Spleen (tissue), 11 donors: ENCODE measurements around the gene BCL11B. TPM values are rescaled to one million over a fixed set of nuclear protein-coding genes. Genes with fewer than 3 reads are reported as not detected.

Experiments
- DNase-seq: peaks from one replicate; pipeline ENCODE4 v3.0.0-alpha.2; 2020
- H3K27ac ChIP-seq, 8 donors: fragments of 200-600 bp; sonication (generic) in 7 of 8; 1 replicate in 4 of 8; 2 replicates in 4 of 8; pipeline versions ENCODE4 v1.5.0 to v1.8.0; 2016 to 2021; ENCODE audit warnings: inconsistent platforms in 4 of 8, mild to moderate bottlenecking in 4 of 8, moderate library complexity in 1 of 8
- H3K27me3 ChIP-seq, 7 donors: fragments of 200-600 bp; sonication (generic) in 6 of 7; replicated peaks in 1 of 7; 1 replicate in 4 of 7; 2 replicates in 3 of 7; pipeline versions ENCODE4 v1.5.0 to v1.8.0; 2016 to 2021; ENCODE audit warnings: inconsistent platforms in 3 of 7, mild to moderate bottlenecking in 1 of 7
- H3K36me3 ChIP-seq, 6 donors: fragments of 200-600 bp; sonication (generic) in 5 of 6; 1 replicate in 4 of 6; 2 replicates in 2 of 6; pipeline versions ENCODE4 v1.5.0 to v1.8.0; 2016 to 2021; ENCODE audit warnings: inconsistent platforms in 2 of 6
- H3K4me1 ChIP-seq, 6 donors: fragments of 200-600 bp; sonication (generic) in 5 of 6; 1 replicate in 3 of 6; 2 replicates in 3 of 6; pipeline versions ENCODE4 v1.5.0 to v1.8.0; 2016 to 2021; ENCODE audit warnings: inconsistent platforms in 3 of 6
- H3K4me3 ChIP-seq, 8 donors: fragments of 200-600 bp; sonication (generic) in 7 of 8; 1 replicate in 4 of 8; 2 replicates in 4 of 8; pipeline versions ENCODE4 v1.5.0 to v1.8.0; 2016 to 2021; ENCODE audit warnings: inconsistent platforms in 4 of 8, mild to moderate bottlenecking in 4 of 8, moderate library complexity in 2 of 8
- H3K9me3 ChIP-seq, 8 donors: fragments of 200-600 bp; sonication (generic) in 7 of 8; 1 replicate in 4 of 8; 2 replicates in 4 of 8; pipeline versions ENCODE4 v1.5.0 to v1.8.0; 2016 to 2021; ENCODE audit warnings: inconsistent platforms in 4 of 8
- POLR2A ChIP-seq, 3 donors: fragments of 450-650 bp; IDR thresholded peaks; one replicate each; pipeline ENCODE4 v1.5.1; 2017; ENCODE audit warnings: antibody characterized with exemption in 3 of 3, mild to moderate bottlenecking in 1 of 3
- POLR2AphosphoS5 ChIP-seq, 3 donors: sonication (generic); formaldehyde crosslinking; IDR thresholded peaks; one replicate each; pipeline ENCODE4 v1.5.1; 2017; ENCODE audit warnings: antibody characterized with exemption in 3 of 3
- WGBS, 5 donors: extraction: QIAGEN DNeasy Blood & Tissue Kit in 3 of 5; methylation state at CpG; one replicate each; pipeline versions ENCODE4 v1.1.5 to v1.1.7; 2013 to 2018; 5-methylcytosine and 5-hydroxymethylcytosine counted together
- intact Hi-C: fragments of 100-400 bp; cut with DNase I; formaldehyde crosslinking; loops from one replicate; pipeline ENCODE4 v1.15.0; 2023; ENCODE audit warnings: low total_unique reads
- polyA plus RNA-seq, 3 donors: library from polyadenylated mRNA; stranded (reverse); fragments of 200-250 nt; gene quantifications; one replicate each; pipeline ENCODE4 v1.2.1, GENCODE V29; 2013
- total RNA-seq, 7 donors: library from RNA; depleted of rRNA in 3 of 7; stranded (reverse); fragments of >200 nt in 3 of 7; fragmentation: NEBNext Ultra II Directional in 4 of 7; extraction: Animal tissue kit (Norgen Biotek cat#: 25700) in 4 of 7; gene quantifications; one replicate each; pipeline versions ENCODE4 v1.1.0 to v1.2.1, GENCODE V29; 2016 to 2021
- TF ChIP-seq, protein P1 (sequence below), 11 experiments: fragments of 200-600 bp in 7 of 11; fragments of 450-650 bp in 4 of 11; sonication (generic) in 4 of 11; IDR thresholded peaks in 8 of 11; conservative IDR thresholded peaks in 3 of 11; 1 replicate in 7 of 11; 2 replicates in 4 of 11; pipeline versions ENCODE4 v1.4.0 to v1.8.0; 2016 to 2021; ENCODE audit warnings: antibody characterized with exemption in 11 of 11, inconsistent platforms in 4 of 11, mild to moderate bottlenecking in 1 of 11
- donor health status: healthy with polysubstance abuse.
- donor health status: DM: no; HTN: no; CAD: no; lungs with moderate emphysema.
- donor health status: DM: no; HTN: no; CAD: no.
- donor health status: Bipolar disorder and iron deficiency.
- donor health status: healthy.
- donor health status: DM: no; HTN: no; CAD: no.
- donor health status: DM: yes; HTN: yes; CAD: no.

Gene BCL11B
- total and polyA plus RNA-seq, 10 donors, result 0.74 to 21.1 (median 11.4) TPM

DNA sequence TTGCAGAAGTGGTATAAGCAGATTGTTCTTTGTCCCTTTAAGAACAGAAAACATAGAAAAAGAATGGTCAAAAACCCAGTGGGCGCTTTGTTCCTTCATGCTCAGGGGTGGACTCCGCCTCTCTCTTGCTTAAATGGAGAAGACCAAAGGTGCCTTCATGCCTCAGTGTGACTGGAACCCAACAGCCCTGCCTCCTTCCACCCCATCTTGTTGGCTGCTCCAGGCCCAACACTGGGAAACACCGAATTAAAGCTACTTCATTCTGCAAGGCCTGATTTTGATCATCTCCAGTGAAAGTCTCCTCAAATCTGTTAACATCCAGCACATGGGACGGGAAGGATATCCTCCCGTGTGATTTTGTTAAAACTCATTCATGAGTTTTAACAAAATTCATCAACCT lies 103.7 kb downstream of the BCL11B start:
- TF ChIP-seq POLR2AphosphoS5 (IDR thresholded peaks at IDR 0.05) (no peak), POLR2A (IDR thresholded peaks at IDR 0.05) (no peak)
- TF ChIP-seq, protein P1, sequence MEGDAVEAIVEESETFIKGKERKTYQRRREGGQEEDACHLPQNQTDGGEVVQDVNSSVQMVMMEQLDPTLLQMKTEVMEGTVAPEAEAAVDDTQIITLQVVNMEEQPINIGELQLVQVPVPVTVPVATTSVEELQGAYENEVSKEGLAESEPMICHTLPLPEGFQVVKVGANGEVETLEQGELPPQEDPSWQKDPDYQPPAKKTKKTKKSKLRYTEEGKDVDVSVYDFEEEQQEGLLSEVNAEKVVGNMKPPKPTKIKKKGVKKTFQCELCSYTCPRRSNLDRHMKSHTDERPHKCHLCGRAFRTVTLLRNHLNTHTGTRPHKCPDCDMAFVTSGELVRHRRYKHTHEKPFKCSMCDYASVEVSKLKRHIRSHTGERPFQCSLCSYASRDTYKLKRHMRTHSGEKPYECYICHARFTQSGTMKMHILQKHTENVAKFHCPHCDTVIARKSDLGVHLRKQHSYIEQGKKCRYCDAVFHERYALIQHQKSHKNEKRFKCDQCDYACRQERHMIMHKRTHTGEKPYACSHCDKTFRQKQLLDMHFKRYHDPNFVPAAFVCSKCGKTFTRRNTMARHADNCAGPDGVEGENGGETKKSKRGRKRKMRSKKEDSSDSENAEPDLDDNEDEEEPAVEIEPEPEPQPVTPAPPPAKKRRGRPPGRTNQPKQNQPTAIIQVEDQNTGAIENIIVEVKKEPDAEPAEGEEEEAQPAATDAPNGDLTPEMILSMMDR (IDR thresholded peaks at IDR 0.05 in 8 of 11, conservative IDR thresholded peaks at IDR 0.05 in 3 of 11), result no peak
- Histone ChIP-seq H3K9me3 (no peaks in the 10 kb centered on the region), H3K4me1 (no peaks in the 10 kb centered on the region), H3K27me3 (no peaks in the 10 kb centered on the region), H3K4me3 (no peak overlapping the region), H3K27ac (no peak overlapping the region), H3K36me3 (no peaks in the 10 kb centered on the region)
- intact Hi-C loops, result no loop called here
- 87 to 98% (median 93%) methylated on average over 5 of the region's 5 CpGs for WGBS, 5 donors
- DNase-seq, result no peak

DNA sequence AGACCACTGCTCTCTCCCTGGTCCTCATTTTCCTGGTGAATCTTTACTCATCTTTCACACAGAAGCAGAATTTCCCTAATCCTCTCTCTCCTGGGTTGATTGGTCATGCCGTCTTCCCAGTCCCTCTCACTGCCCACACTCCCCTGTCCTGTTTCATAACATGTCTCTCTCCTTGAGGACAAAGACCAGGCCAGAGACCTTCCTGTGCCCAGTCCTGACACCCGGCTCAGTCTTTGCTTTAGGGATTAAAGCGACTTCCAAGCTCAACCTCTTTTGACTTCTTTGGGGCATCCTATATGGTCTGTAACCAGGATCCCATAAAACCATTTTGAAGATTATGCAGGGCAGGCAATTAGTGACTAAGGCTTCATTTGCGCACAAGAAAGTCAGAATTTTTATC lies 105.5 kb downstream of the BCL11B start:
- Histone ChIP-seq H3K27me3 (no peaks in the 10 kb centered on the region), H3K9me3 (peaks cover 0 to 3% (median 0%) of the 10 kb centered on the region in 8 donors), H3K4me3 (no peak overlapping the region), H3K36me3 (no peaks in the 10 kb centered on the region), H3K27ac (no peak overlapping the region), H3K4me1 (no peaks in the 10 kb centered on the region)
- intact Hi-C loops, result no loop called here
- TF ChIP-seq POLR2AphosphoS5 (IDR thresholded peaks at IDR 0.05) (no peak), POLR2A (IDR thresholded peaks at IDR 0.05) (no peak)
- TF ChIP-seq, protein P1 (IDR thresholded peaks at IDR 0.05 in 8 of 11, conservative IDR thresholded peaks at IDR 0.05 in 3 of 11), result no peak
- no peak for DNase-seq
- 88 to 95% (median 90%) methylated on average over 4 of the region's 4 CpGs for WGBS, 5 donors

DNA sequence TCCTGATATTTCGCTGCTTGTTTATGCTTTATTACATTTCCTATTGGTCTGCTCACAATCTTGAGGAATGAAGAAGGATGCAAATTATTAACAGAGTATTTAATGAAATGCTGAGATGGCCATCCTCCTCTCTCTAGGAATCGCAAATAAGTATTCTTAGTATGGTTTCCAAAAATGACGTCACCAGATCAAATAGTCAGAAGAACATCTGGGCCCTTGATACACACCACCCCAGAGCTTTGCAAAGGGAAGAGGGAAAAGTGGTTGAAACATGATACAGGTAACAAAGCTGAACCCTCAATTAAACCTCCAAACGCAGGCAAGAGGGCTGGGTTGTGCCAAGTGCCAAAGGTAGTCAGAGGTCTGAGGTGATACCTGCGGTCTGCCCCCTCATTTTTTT lies 107.3 kb downstream of the BCL11B start:
- Histone ChIP-seq H3K27me3 (peaks cover 0 to 5% (median 0%) of the 10 kb centered on the region in 7 donors), H3K4me3 (no peak overlapping the region), H3K36me3 (no peaks in the 10 kb centered on the region), H3K27ac (no peak overlapping the region), H3K9me3 (peaks cover 0 to 9% (median 0%) of the 10 kb centered on the region in 8 donors), H3K4me1 (no peaks in the 10 kb centered on the region)
- intact Hi-C loops, result no loop called here
- 80 to 83% (median 82%) methylated on average over 5 of the region's 5 CpGs for WGBS, 5 donors
- TF ChIP-seq, protein P1 (IDR thresholded peaks at IDR 0.05 in 8 of 11, conservative IDR thresholded peaks at IDR 0.05 in 3 of 11), result no peak
- TF ChIP-seq POLR2A (IDR thresholded peaks at IDR 0.05) (no peak), POLR2AphosphoS5 (IDR thresholded peaks at IDR 0.05) (no peak)
- DNase-seq, result no peak

DNA sequence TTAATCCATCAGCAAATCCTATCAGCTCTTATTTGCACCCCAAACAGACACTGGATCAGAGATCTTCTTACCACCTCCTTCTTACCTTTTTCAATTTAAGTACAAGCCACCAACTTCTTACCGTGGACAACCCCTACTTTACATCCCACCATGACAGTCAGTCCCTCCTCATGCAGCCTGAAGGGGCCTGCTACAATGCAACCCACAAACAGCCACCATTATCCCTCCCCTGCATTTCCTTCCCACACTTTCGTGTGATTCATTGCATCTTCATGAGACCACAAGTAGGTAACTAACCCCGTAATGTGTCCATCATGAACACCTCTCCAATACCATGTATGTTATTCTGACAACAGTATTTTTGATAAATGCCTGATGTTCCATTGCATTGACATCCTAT lies 108.6 kb downstream of the BCL11B start:
- Histone ChIP-seq H3K36me3 (no peaks in the 10 kb centered on the region), H3K27me3 (peaks cover 0 to 9% (median 0%) of the 10 kb centered on the region in 7 donors), H3K9me3 (peaks cover 0 to 9% (median 0%) of the 10 kb centered on the region in 8 donors), H3K27ac (no peak overlapping the region), H3K4me3 (no peak overlapping the region), H3K4me1 (no peaks in the 10 kb centered on the region)
- intact Hi-C loops, result no loop called here
- WGBS, 5 donors, result 74 to 87% (median 78%) methylated on average over 3 of the region's 3 CpGs
- TF ChIP-seq POLR2AphosphoS5 (IDR thresholded peaks at IDR 0.05), result no peak
- no peak for TF ChIP-seq POLR2A (IDR thresholded peaks at IDR 0.05)
- TF ChIP-seq, protein P1 (IDR thresholded peaks at IDR 0.05 in 8 of 11, conservative IDR thresholded peaks at IDR 0.05 in 3 of 11), result no peak
- DNase-seq, result no peak
